OCI-LY7 (cell line): Measurements from ENCODE around the gene COPE. TPM values are rescaled to one million over a fixed set of nuclear protein-coding genes. Genes with fewer than 3 reads are reported as not detected.
A peak's percentile ranks its signal among the peaks of the same experiment; 100 is the strongest.

Source experiments
- BruUV-seq: library from RNA; stranded (reverse); fragments of 400-500 nt; replicated peaks from 2 replicates; lab custom pipeline; 2021; lab: Mats Ljungman, UMichigan
- CTCF ChIA-PET: fragments of 300-600 bp; sonication (Branson Sonifier 250); formaldehyde crosslinking; loops from one replicate; lab custom pipeline; 2022; ENCODE audit warnings: antibody characterized with exemption; ENCODE audit not compliant: unreplicated experiment; lab: Charles Lee
- POLR2A ChIA-PET: fragments of 300-600 bp; sonication (Branson Sonifier 250); formaldehyde crosslinking; loops from one replicate; lab custom pipeline; 2022; ENCODE audit warnings: antibody characterized with exemption; lab: Charles Lee
- DNase-seq: peaks from one replicate; pipeline ENCODE4 v3.0.0-alpha.2; 2015; ENCODE audit warnings: low spot score
- H2AFZ ChIP-seq: fragments of 200-600 bp; sonication (generic), shearing (Covaris generic); 2 replicates; pipeline ENCODE4 v1.6.1; 2014; ENCODE audit warnings: mild to moderate bottlenecking, antibody characterized with exemption, low read length, moderate library complexity
- H3K27ac ChIP-seq: fragments of 200-600 bp; sonication (generic); 2 replicates; pipeline ENCODE4 v1.5.1; 2014; ENCODE audit warnings: mixed run types, low read depth, mild to moderate bottlenecking, moderate library complexity, low read length, inconsistent platforms; ENCODE audit not compliant: poor library complexity, severe bottlenecking
- H3K36me3 ChIP-seq: fragments of 200-600 bp; sonication (generic); 2 replicates; pipeline ENCODE4 v1.6.1; 2014; ENCODE audit warnings: mild to moderate bottlenecking, antibody characterized with exemption, low read length, moderate library complexity, mixed read lengths; ENCODE audit not compliant: insufficient read depth
- H3K4me1 ChIP-seq: fragments of 200-600 bp; sonication (generic); 2 replicates; pipeline ENCODE4 v1.5.1; 2014; ENCODE audit warnings: mild to moderate bottlenecking, low read length; ENCODE audit not compliant: insufficient read depth, poor library complexity, severe bottlenecking
- H3K4me2 ChIP-seq: fragments of 200-600 bp; sonication (generic); 2 replicates; pipeline ENCODE4 v1.6.1; 2014; ENCODE audit warnings: mild to moderate bottlenecking, low read length
- H3K4me3 ChIP-seq: fragments of 200-600 bp; sonication (generic); 2 replicates; pipeline ENCODE4 v1.5.1; 2014; ENCODE audit warnings: mild to moderate bottlenecking, low read depth, low read length; ENCODE audit not compliant: poor library complexity, severe bottlenecking
- H3K79me2 ChIP-seq: fragments of 200-600 bp; sonication (generic); 2 replicates; pipeline ENCODE4 v1.6.1; 2016; ENCODE audit warnings: low read depth, mild to moderate bottlenecking, low read length, moderate library complexity, mixed read lengths; ENCODE audit not compliant: insufficient read depth
- H3K9me2 ChIP-seq: fragments of 200-600 bp; sonication (generic); 2 replicates; pipeline ENCODE4 v1.6.1; 2016; ENCODE audit warnings: mild to moderate bottlenecking, low read length, mixed read lengths; ENCODE audit not compliant: insufficient read depth
- H3K9me3 ChIP-seq: fragments of 200-600 bp; sonication (generic); 2 replicates; pipeline ENCODE4 v1.6.1; 2014; ENCODE audit warnings: mild to moderate bottlenecking, mixed run types, low read length, mixed read lengths
- H4K20me1 ChIP-seq: fragments of 200-600 bp; sonication (generic); 2 replicates; pipeline ENCODE4 v1.6.1; 2014; ENCODE audit warnings: mild to moderate bottlenecking, antibody characterized with exemption, low read length, moderate library complexity, mixed read lengths; ENCODE audit not compliant: insufficient read depth
- CTCF ChIP-seq: fragments of 200-600 bp; sonication (generic); conservative IDR thresholded peaks from 2 replicates; pipeline ENCODE4 v1.5.1; 2014; ENCODE audit warnings: mild to moderate bottlenecking, antibody characterized with exemption, low read length, moderate library complexity, mixed read lengths
- EZH2phosphoT487 ChIP-seq: fragments of 200-600 bp; sonication (generic); IDR thresholded peaks from 2 replicates; pipeline ENCODE4 v1.6.1; 2018; ENCODE audit warnings: low read depth, borderline replicate concordance, mild to moderate bottlenecking, mixed run types, antibody characterized with exemption, low read length, moderate library complexity, mixed read lengths
- intact Hi-C: fragments of 100-400 bp; cut with micrococcal nuclease; formaldehyde crosslinking; loops from one replicate; pipeline ENCODE4 v1.10.0; 2022; ENCODE audit not compliant: unreplicated experiment
- total RNA-seq, 2 experiments: library from RNA; depleted of rRNA in 1 of 2; stranded (reverse); fragments of >200 nt in 1 of 2; shearing (Covaris generic) in 1 of 2; gene quantifications; 2 replicates each; pipeline ENCODE4 v1.2.3, GENCODE V29; 2014 to 2022

COPE gene
- total RNA-seq, 2 experiments from 2014 or later = 255 to 256 TPM

GRCh38 chr19:18895824-18896341 is 23.3 kb downstream of the COPE start, which contains the start of gene CERS1:
Gene CERS1 (minus strand): TSS chr19:18896158. CDS start chr19:18896072, 86 bp downstream.
- CTCF ChIA-PET = no interaction called here
- Histone ChIP-seq H4K20me1 (no peaks in the 10 kb centered on the region), H3K27ac (no peak within 1 kb of the TSS), H3K4me1 (no peaks in the 10 kb centered on the region), H3K9me2 (no peaks in the 10 kb centered on the region), H3K9me3 (no peaks in the 10 kb centered on the region), H3K4me2 (peak within 1 kb of the TSS; percentile 20; the same call in 1 of the 2 replicates), H3K36me3 (peaks cover 11% of the 10 kb centered on the region; the same call in 1 of the 2 replicates), H3K4me3 (no peak within 1 kb of the TSS), H3K79me2 (no peaks in the 10 kb centered on the region), H2AFZ (no peak within 1 kb of the TSS)
- intact Hi-C loops = loop anchor here (2.0 kb wide), 1 partner anchor 91 kb away; no protein-coding TSS in a partner anchor
- no peak for DNase-seq
- POLR2A ChIA-PET = no interaction called here
- no TSS peak for BruUV-seq
- TF ChIP-seq CTCF = no peak
- no peak for TF ChIP-seq EZH2phosphoT487

GRCh38 chr19:18895038-18895823 is 24.0 kb downstream of the COPE start:
- Histone ChIP-seq H3K9me3 (no peaks in the 10 kb centered on the region), H3K4me3 (no peak overlapping the region), H3K4me2 (peak overlapping the region; percentile 20; the same call in 1 of the 2 replicates), H3K79me2 (no peaks in the 10 kb centered on the region), H3K27ac (no peak overlapping the region), H3K4me1 (no peaks in the 10 kb centered on the region), H3K9me2 (no peaks in the 10 kb centered on the region), H2AFZ (no peak overlapping the region), H4K20me1 (no peaks in the 10 kb centered on the region), H3K36me3 (peaks cover 11% of the 10 kb centered on the region; the same call in 1 of the 2 replicates)
- intact Hi-C loops = loop anchor here (2.0 kb wide), 1 partner anchor 92 kb away; no protein-coding TSS in a partner anchor
- CTCF ChIA-PET = interaction anchor here (0.5 kb wide), 1 partner anchor 55 kb away, joined by 9 read pairs; no protein-coding TSS in a partner anchor
- DNase-seq = peak; percentile 34
- TF ChIP-seq CTCF (peak; percentile 39), EZH2phosphoT487 (no peak)
- no TSS peak for BruUV-seq
- POLR2A ChIA-PET = no interaction called here
